Measurements from ENCODE around the gene GCA. TPM values are rescaled to one million over a fixed set of nuclear protein-coding genes. Genes with fewer than 3 reads are reported as not detected.

Gene GCA
- total RNA-seq, 1 experiment from 2014 or later: 7.0 TPM

- intact Hi-C loops (cut with micrococcal nuclease; ENCODE audit: unreplicated experiment): no loop called here
- Histone ChIP-seq H3K27me3 (replicated peaks; ENCODE audit: insufficient read depth, low read depth, low read length, poor library complexity) (no peaks in the 10 kb centered on the region), H3K27ac (ENCODE audit: low read depth, low read length, poor library complexity, severe bottlenecking) (no peak overlapping the region), H3K4me1 (ENCODE audit: insufficient read depth, low read length, poor library complexity, severe bottlenecking) (no peaks in the 10 kb centered on the region), H3K4me3 (ENCODE audit: low read depth, low read length, poor library complexity, severe bottlenecking) (no peak overlapping the region), H3K9me3 (ENCODE audit: low read depth, low read length, poor library complexity, severe bottlenecking) (no peaks in the 10 kb centered on the region), H3K36me3 (ENCODE audit: insufficient read depth, low read length, poor library complexity, severe bottlenecking) (no peaks in the 10 kb centered on the region)
- ChIA-PET CTCF (interaction anchor here (0.6 to 0.7 kb wide), 2 partner anchors 16 to 382 kb away, joined by 3 to 12 read pairs; no protein-coding TSS in a partner anchor), POLR2A (ENCODE audit: low non-redundant PET) (no interaction called here)
- TF ChIP-seq, protein P1, sequence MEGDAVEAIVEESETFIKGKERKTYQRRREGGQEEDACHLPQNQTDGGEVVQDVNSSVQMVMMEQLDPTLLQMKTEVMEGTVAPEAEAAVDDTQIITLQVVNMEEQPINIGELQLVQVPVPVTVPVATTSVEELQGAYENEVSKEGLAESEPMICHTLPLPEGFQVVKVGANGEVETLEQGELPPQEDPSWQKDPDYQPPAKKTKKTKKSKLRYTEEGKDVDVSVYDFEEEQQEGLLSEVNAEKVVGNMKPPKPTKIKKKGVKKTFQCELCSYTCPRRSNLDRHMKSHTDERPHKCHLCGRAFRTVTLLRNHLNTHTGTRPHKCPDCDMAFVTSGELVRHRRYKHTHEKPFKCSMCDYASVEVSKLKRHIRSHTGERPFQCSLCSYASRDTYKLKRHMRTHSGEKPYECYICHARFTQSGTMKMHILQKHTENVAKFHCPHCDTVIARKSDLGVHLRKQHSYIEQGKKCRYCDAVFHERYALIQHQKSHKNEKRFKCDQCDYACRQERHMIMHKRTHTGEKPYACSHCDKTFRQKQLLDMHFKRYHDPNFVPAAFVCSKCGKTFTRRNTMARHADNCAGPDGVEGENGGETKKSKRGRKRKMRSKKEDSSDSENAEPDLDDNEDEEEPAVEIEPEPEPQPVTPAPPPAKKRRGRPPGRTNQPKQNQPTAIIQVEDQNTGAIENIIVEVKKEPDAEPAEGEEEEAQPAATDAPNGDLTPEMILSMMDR (conservative IDR thresholded peaks at IDR 0.05; ENCODE audit: low read depth, low read length): no peak
- TF ChIP-seq EZH2 (IDR thresholded peaks at IDR 0.05; ENCODE audit: borderline replicate concordance, low read depth, low read length, poor library complexity, severe bottlenecking): no peak
- BruUV-seq (replicated peaks): no TSS peak
- DNase-seq (ENCODE audit: low spot score): no peak
These were observed 16.1 kb upstream of the GCA start for GRCh38 chr2:162327806-162328205.

DNA sequence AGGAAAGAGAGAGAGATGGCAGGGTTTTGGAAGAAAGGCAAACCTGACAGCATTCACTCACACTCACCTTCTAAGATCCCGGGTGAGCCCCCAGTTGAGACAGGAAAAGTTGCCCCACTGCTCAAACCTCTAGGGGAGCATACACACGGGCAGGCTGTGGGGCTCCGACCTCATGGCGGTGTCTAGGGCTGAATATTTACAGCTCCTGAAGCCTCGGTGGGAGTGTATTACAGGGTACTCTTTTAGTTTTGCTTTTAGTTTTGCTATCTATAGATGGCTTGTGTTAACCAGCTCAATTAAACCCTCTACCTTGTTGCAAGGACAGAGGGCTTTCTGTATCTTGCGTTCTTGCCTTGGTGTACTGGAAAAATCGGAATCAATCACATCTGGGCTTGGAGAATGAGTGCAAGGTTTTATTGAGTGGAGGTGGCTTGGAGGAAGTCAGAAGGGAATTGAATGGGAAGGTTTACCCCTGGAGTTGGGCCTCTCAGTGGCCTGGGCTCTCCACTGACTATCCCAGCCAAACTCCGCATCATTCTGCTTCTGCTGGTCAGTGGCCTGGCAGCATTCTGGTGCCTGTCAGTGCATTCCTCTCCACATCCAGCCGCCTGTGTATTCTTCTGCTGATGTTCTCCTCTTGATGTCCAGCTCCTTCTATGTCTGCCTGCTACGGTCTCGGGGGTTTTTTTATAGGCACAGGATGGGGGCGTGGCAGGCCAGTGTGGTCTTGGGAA lies 15.3 kb upstream of the GCA start:
- H3K4me3 ChIP-seq (ENCODE audit: low read depth, low read length, poor library complexity, severe bottlenecking): no peak overlapping the region
- no peaks in the 10 kb centered on the region for H3K9me3 ChIP-seq (ENCODE audit: low read depth, low read length, poor library complexity, severe bottlenecking)
- H3K4me1 ChIP-seq (ENCODE audit: insufficient read depth, low read length, poor library complexity, severe bottlenecking): no peaks in the 10 kb centered on the region
- intact Hi-C loops (cut with micrococcal nuclease; ENCODE audit: unreplicated experiment): no loop called here
- ChIA-PET POLR2A (ENCODE audit: low non-redundant PET) (no interaction called here), CTCF (interaction anchor here (0.6 to 0.7 kb wide), 2 partner anchors 15 to 382 kb away, joined by 3 to 12 read pairs; no protein-coding TSS in a partner anchor)
- H3K36me3 ChIP-seq (ENCODE audit: insufficient read depth, low read length, poor library complexity, severe bottlenecking): no peaks in the 10 kb centered on the region
- no peak for DNase-seq (ENCODE audit: low spot score)
- H3K27ac ChIP-seq (ENCODE audit: low read depth, low read length, poor library complexity, severe bottlenecking): no peak overlapping the region
- TF ChIP-seq, protein P1 (conservative IDR thresholded peaks at IDR 0.05; ENCODE audit: low read depth, low read length): no peak
- TF ChIP-seq EZH2 (IDR thresholded peaks at IDR 0.05; ENCODE audit: borderline replicate concordance, low read depth, low read length, poor library complexity, severe bottlenecking): no peak
- H3K27me3 ChIP-seq (replicated peaks; ENCODE audit: insufficient read depth, low read depth, low read length, poor library complexity): no peaks in the 10 kb centered on the region
- BruUV-seq (replicated peaks): no TSS peak

DNA sequence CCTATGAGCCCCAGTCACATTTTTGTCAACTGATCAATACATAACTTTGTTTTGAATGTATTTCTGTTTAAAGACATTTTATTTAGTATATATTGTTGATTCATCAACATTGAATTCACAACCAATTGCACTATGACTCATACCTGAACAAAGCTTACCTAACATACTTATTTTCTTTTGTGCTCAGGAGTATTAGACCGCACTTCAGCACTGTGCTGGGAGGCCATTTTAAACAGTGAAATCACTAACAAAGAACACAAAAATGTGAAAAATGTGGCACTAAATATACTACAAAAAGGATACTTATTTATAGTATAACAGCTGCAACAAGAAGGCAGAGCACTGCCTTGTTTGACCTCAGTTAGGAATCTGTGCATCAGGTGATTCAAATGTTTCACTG lies 13.1 kb upstream of the GCA start:
- Histone ChIP-seq H3K27me3 (replicated peaks; ENCODE audit: insufficient read depth, low read depth, low read length, poor library complexity) (no peaks in the 10 kb centered on the region), H3K36me3 (ENCODE audit: insufficient read depth, low read length, poor library complexity, severe bottlenecking) (no peaks in the 10 kb centered on the region), H3K4me3 (ENCODE audit: low read depth, low read length, poor library complexity, severe bottlenecking) (no peak overlapping the region), H3K4me1 (ENCODE audit: insufficient read depth, low read length, poor library complexity, severe bottlenecking) (no peaks in the 10 kb centered on the region), H3K27ac (ENCODE audit: low read depth, low read length, poor library complexity, severe bottlenecking) (no peak overlapping the region), H3K9me3 (ENCODE audit: low read depth, low read length, poor library complexity, severe bottlenecking) (no peaks in the 10 kb centered on the region)
- ChIA-PET CTCF (no interaction called here), POLR2A (ENCODE audit: low non-redundant PET) (no interaction called here)
- intact Hi-C loops (cut with micrococcal nuclease; ENCODE audit: unreplicated experiment): no loop called here
- TF ChIP-seq EZH2 (IDR thresholded peaks at IDR 0.05; ENCODE audit: borderline replicate concordance, low read depth, low read length, poor library complexity, severe bottlenecking): no peak
- TF ChIP-seq, protein P1 (conservative IDR thresholded peaks at IDR 0.05; ENCODE audit: low read depth, low read length): no peak
- no TSS peak for BruUV-seq (replicated peaks)
- DNase-seq (ENCODE audit: low spot score): no peak
